AG04449 (cell line): Measurements from ENCODE around the gene SIGLEC15.

ENCODE experiments used
- CTCF ChIA-PET: fragments of 350-600 bp; formaldehyde crosslinking; extraction: SDS; loops from one replicate; lab custom pipeline; 2021; ENCODE audit warnings: antibody characterized with exemption; lab: Yijun Ruan, JAX
- POLR2A ChIA-PET: fragments of 400-600, 350-600 bp; formaldehyde crosslinking; extraction: SDS; loops from one replicate; lab custom pipeline; 2020; ENCODE audit warnings: antibody characterized with exemption, inconsistent platforms; lab: Yijun Ruan, JAX
- DNase-seq: peaks from one replicate; pipeline ENCODE4 v3.0.0-alpha.2; 2010; ENCODE audit warnings: low read depth, low spot score
- H3K4me3 ChIP-seq: 2 replicates; pipeline ENCODE4 v1.5.1; 2011; ENCODE audit warnings: low read depth, mild to moderate bottlenecking, control low read depth, low read length
- CTCF ChIP-seq: IDR thresholded peaks from one replicate; pipeline ENCODE4 v1.5.1; 2011; ENCODE audit warnings: mild to moderate bottlenecking, moderate library complexity, low read length, control low read depth, inconsistent platforms; ENCODE audit not compliant: insufficient read depth; ENCODE audit errors: missing control alignments

SIGLEC15 gene

GRCh38 chr18:45887585-45887984 is 62.1 kb downstream of the SIGLEC15 start:
- no peak overlapping the region for H3K4me3 ChIP-seq
- CTCF ChIA-PET, result interaction anchor here (0.9 to 16.9 kb wide), 4 partner anchors 8 to 223 kb away, joined by 3 to 385 read pairs (median 115); no protein-coding TSS in a partner anchor
- DNase-seq, result no peak
- TF ChIP-seq CTCF, result no peak
- POLR2A ChIA-PET, result no interaction called here

GRCh38 chr18:45889419-45890064 is 64.1 kb downstream of the SIGLEC15 start:
- ChIA-PET POLR2A (no interaction called here), CTCF (interaction anchor here (1.3 to 7.9 kb wide), 3 partner anchors 10 to 224 kb away, joined by 3 to 73 read pairs (median 11); no protein-coding TSS in a partner anchor)
- H3K4me3 ChIP-seq, result no peak overlapping the region
- no peak for TF ChIP-seq CTCF
- DNase-seq, result no peak

- no peak for TF ChIP-seq CTCF
- ChIA-PET CTCF (interaction anchor here (0.6 to 7.9 kb wide), 5 partner anchors 11 to 225 kb away, joined by 3 to 73 read pairs (median 3); no protein-coding TSS in a partner anchor), POLR2A (no interaction called here)
- H3K4me3 ChIP-seq, result no peak overlapping the region
- no peak for DNase-seq
Measured at GRCh38 chr18:45890606-45891005, 65.1 kb downstream of the SIGLEC15 start.

- no peak for DNase-seq
- no peak overlapping the region for H3K4me3 ChIP-seq
- POLR2A ChIA-PET, result no interaction called here
- CTCF ChIA-PET, result interaction anchor here (0.6 to 7.9 kb wide), 5 partner anchors 12 to 227 kb away, joined by 3 to 73 read pairs (median 8); no protein-coding TSS in a partner anchor
- no peak for TF ChIP-seq CTCF
Measured at GRCh38 chr18:45891806-45892205, 66.3 kb downstream of the SIGLEC15 start.
